ENCODE measurements around the gene PNKD. TPM values are rescaled to one million over a fixed set of nuclear protein-coding genes. Genes with fewer than 3 reads are reported as not detected.

Gene PNKD
- total RNA-seq, 120 experiments from 2014 or later = 74.2 to 179 (median 130) TPM

Small RNAs within 50 kb of the gene (microRNA-seq; reads per million reads assigned to microRNA genes)
- 0 to 11.9 (median 4.0) reads per million in 43 experiments for gene MIR6513
- 0.34 to 13.5 (median 2.5) reads per million in 43 experiments for gene MIR6810

Other genes with a start within 250 kb of the PNKD start
- 1 to 10 TPM in 9 of 120 experiments, under 1 TPM in 52, not detected in 59; 0.16 to 1.9 (median 0.60) TPM for gene RUFY4, start 201.3 kb upstream of the PNKD start, total RNA-seq
- gene CXCR2, start 144.5 kb upstream of the PNKD start, total RNA-seq = 1 to 10 TPM in 46 of 120 experiments, under 1 TPM in 60, not detected in 14; 0.13 to 5.9 (median 0.82) TPM
- gene CXCR1, start 103.6 kb upstream of the PNKD start, total RNA-seq = 1 to 10 TPM in 24 of 120 experiments, under 1 TPM in 64, not detected in 32; 0.14 to 5.1 (median 0.59) TPM
- gene ARPC2, start 53.3 kb upstream of the PNKD start, total RNA-seq = 100 to 1,000 TPM in 116 of 120 experiments, 10 to 100 TPM in 4; 85.6 to 183 (median 139) TPM
- gene GPBAR1, start 9.5 kb upstream of the PNKD start, total RNA-seq = 1 to 10 TPM in 2 of 120 experiments, under 1 TPM in 60, not detected in 58; 0.23 to 1.7 (median 0.47) TPM
- 100 to 1,000 TPM in 2 of 120 experiments, 10 to 100 TPM in 118; 61.1 to 104 (median 82.4) TPM for gene AAMP, start 382 bp upstream of the PNKD start, total RNA-seq
- 100 to 1,000 TPM in 38 of 120 experiments, 10 to 100 TPM in 82; 38.7 to 279 (median 82.0) TPM for gene TMBIM1, start 22.0 kb downstream of the PNKD start, total RNA-seq
- 1 to 10 TPM in 73 of 120 experiments, under 1 TPM in 42, not detected in 5; 0.20 to 4.6 (median 1.3) TPM for gene CATIP, start 86.3 kb downstream of the PNKD start, total RNA-seq
- 10 to 100 TPM in 90 of 120 experiments, 1 to 10 TPM in 30; 2.6 to 76.0 (median 19.2) TPM for gene SLC11A1, start 111.8 kb downstream of the PNKD start, total RNA-seq
- 10 to 100 TPM; 25.1 to 85.9 (median 45.2) TPM for gene CTDSP1, start 129.3 kb downstream of the PNKD start, total RNA-seq
- under 1 TPM in 5 of 120 experiments, not detected in 115; 0.08 to 0.44 (median 0.26) TPM for gene VIL1, start 148.6 kb downstream of the PNKD start, total RNA-seq